C4-2B (cell line): ENCODE data around the gene REEP1.

Source experiments
- H3K27ac ChIP-seq: fragments of 450-650 bp; 2 replicates; pipeline ENCODE4 v1.5.1; 2017
- ZFX ChIP-seq: fragments of 450-650 bp; IDR thresholded peaks from 2 replicates; pipeline ENCODE4 v1.6.1; 2017
- TF ChIP-seq, protein P1 (sequence below): fragments of 450-650 bp; conservative IDR thresholded peaks from 2 replicates; pipeline ENCODE4 v1.5.1; 2017; ENCODE audit warnings: mild to moderate bottlenecking

Gene REEP1

DNA sequence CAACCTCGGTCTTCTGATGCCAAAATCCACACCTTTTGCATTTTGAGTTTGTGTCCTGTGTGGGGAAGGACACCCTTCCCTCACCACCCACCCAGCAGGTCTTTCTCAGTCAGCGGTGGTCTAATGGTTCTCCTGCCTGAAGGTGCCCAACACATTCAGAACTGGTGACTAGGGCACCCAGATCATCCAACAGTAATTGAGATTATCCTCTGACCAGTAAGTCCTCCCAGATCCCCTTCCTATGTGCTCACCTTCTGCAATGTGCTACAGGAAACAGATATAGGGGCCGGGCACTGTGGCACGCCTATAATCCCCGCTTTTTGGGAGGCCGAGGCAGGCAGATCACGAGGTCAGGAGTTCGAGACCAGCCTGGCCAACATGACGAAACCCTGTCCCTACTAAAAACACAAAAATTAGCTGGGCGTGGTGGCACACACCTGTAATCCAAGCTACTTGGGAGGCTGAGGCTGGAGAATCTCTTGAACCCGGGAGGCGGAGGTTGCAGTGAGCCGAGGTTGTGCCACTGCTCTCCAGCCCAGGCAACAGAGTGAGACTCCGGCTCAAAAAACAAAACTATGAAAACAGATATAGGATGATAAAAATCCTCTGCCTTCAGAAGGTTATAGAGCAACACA, 56.2 kb downstream of the REEP1 start:
- no peak overlapping the region for H3K27ac ChIP-seq
- TF ChIP-seq, protein P1, sequence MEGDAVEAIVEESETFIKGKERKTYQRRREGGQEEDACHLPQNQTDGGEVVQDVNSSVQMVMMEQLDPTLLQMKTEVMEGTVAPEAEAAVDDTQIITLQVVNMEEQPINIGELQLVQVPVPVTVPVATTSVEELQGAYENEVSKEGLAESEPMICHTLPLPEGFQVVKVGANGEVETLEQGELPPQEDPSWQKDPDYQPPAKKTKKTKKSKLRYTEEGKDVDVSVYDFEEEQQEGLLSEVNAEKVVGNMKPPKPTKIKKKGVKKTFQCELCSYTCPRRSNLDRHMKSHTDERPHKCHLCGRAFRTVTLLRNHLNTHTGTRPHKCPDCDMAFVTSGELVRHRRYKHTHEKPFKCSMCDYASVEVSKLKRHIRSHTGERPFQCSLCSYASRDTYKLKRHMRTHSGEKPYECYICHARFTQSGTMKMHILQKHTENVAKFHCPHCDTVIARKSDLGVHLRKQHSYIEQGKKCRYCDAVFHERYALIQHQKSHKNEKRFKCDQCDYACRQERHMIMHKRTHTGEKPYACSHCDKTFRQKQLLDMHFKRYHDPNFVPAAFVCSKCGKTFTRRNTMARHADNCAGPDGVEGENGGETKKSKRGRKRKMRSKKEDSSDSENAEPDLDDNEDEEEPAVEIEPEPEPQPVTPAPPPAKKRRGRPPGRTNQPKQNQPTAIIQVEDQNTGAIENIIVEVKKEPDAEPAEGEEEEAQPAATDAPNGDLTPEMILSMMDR = no peak
- TF ChIP-seq ZFX = no peak

DNA sequence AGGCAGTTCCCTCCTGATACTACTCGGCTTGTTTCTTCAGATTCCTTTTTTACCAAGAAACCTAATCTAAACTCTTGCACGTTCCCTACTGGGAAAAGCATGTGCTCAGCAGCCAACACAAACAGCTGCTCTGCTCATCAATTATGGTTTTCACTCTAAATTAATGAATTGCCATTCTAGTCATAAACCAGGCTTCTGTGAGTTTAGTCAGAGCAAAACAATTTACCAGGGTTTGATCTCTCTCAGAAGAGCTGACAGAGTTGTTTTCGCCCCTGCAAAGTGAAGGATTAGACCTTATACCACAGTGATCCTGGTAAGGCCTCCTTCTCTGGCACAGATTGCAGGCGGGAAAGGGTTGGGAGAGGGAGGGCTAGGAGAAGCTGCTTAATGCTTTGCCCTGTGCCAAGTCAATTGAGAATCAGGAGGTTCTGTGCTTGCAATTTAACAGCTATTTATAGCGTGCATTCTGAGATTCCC, 57.2 kb downstream of the REEP1 start:
- H3K27ac ChIP-seq = no peak overlapping the region
- TF ChIP-seq, protein P1 = no peak
- TF ChIP-seq ZFX = no peak

DNA sequence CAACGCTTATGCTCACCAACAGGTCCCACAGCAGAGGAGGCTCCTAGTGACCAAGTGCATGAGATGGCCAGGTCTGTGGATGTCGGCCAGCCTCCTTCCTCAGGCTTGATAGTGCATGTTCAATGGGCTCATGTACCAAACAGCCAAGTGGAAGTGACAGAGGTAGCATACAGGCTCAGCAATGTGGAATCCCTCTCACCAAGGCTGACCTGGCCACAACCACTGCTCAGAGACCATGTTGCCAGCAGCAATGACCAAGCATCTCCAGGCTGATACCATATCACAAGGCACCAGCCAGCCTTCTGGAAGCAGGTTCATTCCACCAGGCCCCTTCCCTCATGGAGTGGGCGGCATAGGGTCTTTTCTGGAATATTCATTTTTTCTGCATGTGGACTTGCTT, 61.5 kb downstream of the REEP1 start:
- no peak overlapping the region for H3K27ac ChIP-seq
- TF ChIP-seq, protein P1 = no peak
- TF ChIP-seq ZFX = no peak

DNA sequence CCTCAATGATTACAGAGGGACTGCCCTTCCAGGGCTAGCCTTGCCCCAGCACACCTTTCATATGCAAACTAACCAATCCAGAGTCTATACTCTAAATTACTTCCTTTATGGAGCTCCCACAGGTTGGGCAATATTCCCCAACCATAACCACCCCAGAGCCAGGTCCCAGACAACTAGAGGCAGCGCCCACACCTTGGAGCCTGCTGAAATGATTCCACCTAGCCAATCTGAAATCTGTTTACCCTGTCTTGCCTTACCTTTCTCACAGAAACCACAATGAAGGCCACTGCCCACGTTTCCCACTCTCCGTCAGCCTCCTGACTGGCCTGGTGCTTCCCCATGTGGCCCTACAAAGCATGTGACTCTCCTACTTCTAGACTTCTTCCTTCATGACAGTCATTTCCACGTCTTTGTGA, 62.0 kb downstream of the REEP1 start:
- H3K27ac ChIP-seq = no peak overlapping the region
- TF ChIP-seq ZFX = no peak
- TF ChIP-seq, protein P1 = no peak

DNA sequence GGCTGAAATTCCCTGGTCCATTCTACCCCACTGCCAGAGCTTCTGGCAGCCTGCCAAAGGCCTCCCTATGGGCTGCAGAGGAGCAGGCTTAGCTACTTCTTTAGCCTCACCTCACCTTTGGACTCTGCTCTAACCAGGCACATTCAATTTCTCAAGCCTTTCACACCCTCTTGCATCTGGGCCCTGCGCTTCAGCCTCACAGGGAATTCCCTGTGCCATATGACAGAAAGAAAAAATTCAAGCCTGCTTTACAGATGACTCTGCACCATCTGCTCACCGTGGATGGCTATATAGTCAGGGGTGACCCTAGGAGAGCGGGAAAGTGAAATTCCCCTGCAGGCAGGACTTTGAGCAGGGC, 62.5 kb downstream of the REEP1 start:
- no peak for TF ChIP-seq ZFX
- TF ChIP-seq, protein P1 = no peak
- no peak overlapping the region for H3K27ac ChIP-seq

DNA sequence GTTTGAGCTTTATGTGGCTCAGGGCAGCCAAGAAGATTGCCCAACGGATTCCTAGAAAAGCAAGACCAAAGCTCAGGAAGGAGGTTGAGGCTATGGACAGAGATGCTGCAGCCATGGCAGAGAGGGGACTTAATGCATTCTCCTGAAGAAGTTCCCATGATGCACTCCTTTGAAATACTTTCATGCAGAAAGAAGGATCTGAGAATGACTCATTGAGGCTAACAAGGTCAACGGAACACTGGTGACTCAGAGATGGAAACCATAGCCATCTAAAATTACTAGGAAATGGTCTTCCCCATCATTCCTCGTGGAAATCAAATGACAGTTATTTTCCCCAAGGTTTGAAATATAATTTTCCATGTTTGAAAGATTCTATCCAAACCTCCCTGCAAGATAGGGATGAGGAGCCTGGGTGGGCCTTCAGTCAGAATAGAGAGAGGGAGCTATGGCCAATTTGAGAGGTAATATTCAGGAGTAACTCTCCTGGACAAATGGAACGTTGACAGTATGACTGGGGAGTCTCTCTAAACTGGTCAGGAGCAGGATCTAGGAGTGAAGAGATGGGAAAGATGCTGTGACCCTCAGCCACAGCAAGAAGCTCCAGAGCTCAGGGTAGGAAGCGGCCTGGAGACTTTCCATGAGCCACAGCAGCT, 63.0 kb downstream of the REEP1 start:
- TF ChIP-seq, protein P1 = no peak
- no peak for TF ChIP-seq ZFX
- no peak overlapping the region for H3K27ac ChIP-seq

DNA sequence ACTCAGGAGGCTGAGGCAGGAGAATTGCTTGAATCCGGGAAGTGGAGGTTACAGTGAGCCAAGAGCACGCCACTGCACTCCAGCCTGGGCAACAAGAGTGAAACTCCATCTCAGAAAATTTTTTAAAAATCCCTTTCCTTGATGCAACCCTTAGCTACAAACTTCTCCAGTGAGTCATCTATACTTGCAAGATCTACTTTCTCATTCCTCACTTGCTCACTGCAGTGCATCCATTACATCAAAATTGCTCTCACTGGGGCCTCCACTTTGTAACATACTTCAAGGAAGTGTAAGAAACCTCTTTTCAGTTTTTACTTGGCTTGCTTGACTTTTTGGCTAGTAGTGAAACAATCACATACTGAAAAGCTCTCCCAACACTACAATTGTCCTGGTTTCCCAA, 65.3 kb downstream of the REEP1 start:
- TF ChIP-seq ZFX = no peak
- TF ChIP-seq, protein P1 = no peak
- H3K27ac ChIP-seq = no peak overlapping the region
